Measurements from ENCODE around the gene MCM9. TPM values are rescaled to one million over a fixed set of nuclear protein-coding genes. Genes with fewer than 3 reads are reported as not detected.

The MCM9 gene
- total RNA-seq, 1 donor from 2014 or later = 18.0 TPM

DNA sequence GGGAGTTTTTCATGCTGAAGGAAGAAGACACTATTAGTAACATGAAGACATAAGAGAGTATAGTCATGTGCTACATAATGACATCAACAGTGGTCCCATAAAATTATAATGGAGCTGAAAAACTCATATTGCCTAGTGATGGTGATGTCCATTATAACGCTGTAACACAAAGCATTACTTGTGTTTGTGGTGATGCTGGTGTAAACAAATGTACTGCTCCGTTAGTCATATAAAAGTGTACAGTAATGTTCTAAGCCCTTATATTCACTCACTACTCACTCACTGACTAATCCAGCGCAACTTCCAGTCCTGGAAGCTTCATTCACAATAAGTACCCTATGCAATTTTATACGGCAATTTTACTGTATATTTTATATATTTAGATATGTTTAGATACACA lies 67.8 kb downstream of the MCM9 start:
- Mint-ChIP-seq H3K4me1 (ENCODE audit: low read depth, unreplicated experiment) (no peaks in the 10 kb centered on the region), H3K27me3 (ENCODE audit: unreplicated experiment) (no peaks in the 10 kb centered on the region), H3K36me3 (ENCODE audit: unreplicated experiment) (peaks cover 24% of the 10 kb centered on the region), H3K27ac (ENCODE audit: unreplicated experiment) (no peak overlapping the region), H3K9me3 (ENCODE audit: unreplicated experiment) (peaks cover 7% of the 10 kb centered on the region), H3K4me3 (ENCODE audit: unreplicated experiment) (no peak overlapping the region)
- DNase-seq = no peak
- no peak for TF ChIP-seq CTCF (IDR thresholded peaks at IDR 0.05; ENCODE audit: partially characterized antibody, unreplicated experiment)

DNA sequence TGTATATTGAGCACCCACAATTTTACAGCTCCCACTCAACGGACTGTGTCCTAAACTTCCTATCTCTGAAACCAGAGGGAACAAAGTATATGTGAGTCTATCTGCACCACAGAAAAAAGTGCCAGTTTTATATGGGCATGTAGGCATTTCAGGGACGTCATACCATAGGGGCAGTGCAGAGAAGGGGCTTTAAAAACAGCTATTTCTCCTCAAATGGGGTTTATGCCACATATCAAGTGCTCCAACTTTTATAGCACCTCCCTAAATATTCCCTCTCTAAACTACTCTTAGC lies 69.9 kb downstream of the MCM9 start:
- TF ChIP-seq CTCF (IDR thresholded peaks at IDR 0.05; ENCODE audit: partially characterized antibody, unreplicated experiment) = no peak
- H3K4me3 Mint-ChIP-seq (ENCODE audit: unreplicated experiment) = no peak overlapping the region
- H3K4me1 Mint-ChIP-seq (ENCODE audit: low read depth, unreplicated experiment) = no peaks in the 10 kb centered on the region
- H3K9me3 Mint-ChIP-seq (ENCODE audit: unreplicated experiment) = peaks cover 9% of the 10 kb centered on the region
- no peak for DNase-seq
- H3K36me3 Mint-ChIP-seq (ENCODE audit: unreplicated experiment) = peaks cover 26% of the 10 kb centered on the region
- H3K27me3 Mint-ChIP-seq (ENCODE audit: unreplicated experiment) = no peaks in the 10 kb centered on the region
- H3K27ac Mint-ChIP-seq (ENCODE audit: unreplicated experiment) = no peak overlapping the region

- no peaks in the 10 kb centered on the region for H3K27me3 Mint-ChIP-seq (ENCODE audit: unreplicated experiment)
- H3K27ac Mint-ChIP-seq (ENCODE audit: unreplicated experiment) = no peak overlapping the region
- no peak for TF ChIP-seq CTCF (IDR thresholded peaks at IDR 0.05; ENCODE audit: partially characterized antibody, unreplicated experiment)
These were observed 70.4 kb downstream of the MCM9 start for GRCh38 chr6:118864341-118865099.

DNA sequence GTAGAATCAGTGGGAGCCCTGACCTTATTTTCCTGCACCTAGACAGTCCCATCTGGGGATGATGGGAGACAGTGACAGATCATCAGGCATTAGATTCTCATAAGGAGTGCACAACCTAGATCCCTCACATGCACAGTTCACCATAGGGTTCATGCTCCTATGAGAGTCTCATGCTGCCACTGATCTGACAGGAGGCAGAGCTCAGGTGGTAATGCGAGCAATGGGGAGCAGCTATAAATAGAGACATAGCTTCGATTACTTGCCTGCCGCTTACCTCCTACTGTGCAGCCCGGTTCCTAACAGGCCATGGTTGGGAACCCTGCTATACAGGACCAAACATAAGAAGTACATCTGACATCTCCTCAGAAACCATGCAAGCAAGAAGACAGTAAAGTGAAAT lies 72.5 kb downstream of the MCM9 start:
- peaks cover 7% of the 10 kb centered on the region for H3K9me3 Mint-ChIP-seq (ENCODE audit: unreplicated experiment)
- DNase-seq = no peak
- H3K4me3 Mint-ChIP-seq (ENCODE audit: unreplicated experiment) = no peak overlapping the region
- H3K27ac Mint-ChIP-seq (ENCODE audit: unreplicated experiment) = no peak overlapping the region
- peaks cover 20% of the 10 kb centered on the region for H3K36me3 Mint-ChIP-seq (ENCODE audit: unreplicated experiment)
- no peaks in the 10 kb centered on the region for H3K4me1 Mint-ChIP-seq (ENCODE audit: low read depth, unreplicated experiment)
- no peak for TF ChIP-seq CTCF (IDR thresholded peaks at IDR 0.05; ENCODE audit: partially characterized antibody, unreplicated experiment)
- H3K27me3 Mint-ChIP-seq (ENCODE audit: unreplicated experiment) = no peaks in the 10 kb centered on the region

More at GRCh38 chr6:118864341-118865099, 70.4 kb downstream of the MCM9 start:
- no peak for DNase-seq
- no peak overlapping the region for H3K4me3 Mint-ChIP-seq (ENCODE audit: unreplicated experiment)
- H3K36me3 Mint-ChIP-seq (ENCODE audit: unreplicated experiment) = peaks cover 20% of the 10 kb centered on the region
- H3K4me1 Mint-ChIP-seq (ENCODE audit: low read depth, unreplicated experiment) = no peaks in the 10 kb centered on the region
- H3K9me3 Mint-ChIP-seq (ENCODE audit: unreplicated experiment) = peaks cover 7% of the 10 kb centered on the region

DNA sequence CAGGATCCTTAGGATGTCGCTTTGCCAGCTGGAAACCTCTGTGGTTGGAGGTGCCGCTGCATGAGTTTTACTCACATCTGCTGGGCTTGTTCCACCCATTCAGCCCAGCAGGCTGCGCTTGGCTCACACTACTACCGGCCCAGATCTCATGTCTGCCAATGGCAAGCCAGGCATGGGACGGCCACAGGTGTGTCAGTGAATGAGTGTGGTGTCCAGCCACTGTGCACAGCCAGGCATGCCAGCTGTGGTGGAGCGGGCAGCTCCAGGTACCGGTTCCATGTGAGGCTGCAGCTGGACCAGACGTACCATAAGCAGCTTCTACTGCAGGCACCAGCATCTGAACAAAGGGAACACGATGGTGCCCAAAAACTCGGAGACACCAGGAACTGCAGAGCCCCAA lies 74.1 kb downstream of the MCM9 start:
- Mint-ChIP-seq H3K36me3 (ENCODE audit: unreplicated experiment) (peaks cover 12% of the 10 kb centered on the region), H3K27me3 (ENCODE audit: unreplicated experiment) (no peaks in the 10 kb centered on the region), H3K4me1 (ENCODE audit: low read depth, unreplicated experiment) (no peaks in the 10 kb centered on the region), H3K4me3 (ENCODE audit: unreplicated experiment) (no peak overlapping the region), H3K9me3 (ENCODE audit: unreplicated experiment) (peaks cover 7% of the 10 kb centered on the region), H3K27ac (ENCODE audit: unreplicated experiment) (no peak overlapping the region)
- TF ChIP-seq CTCF (IDR thresholded peaks at IDR 0.05; ENCODE audit: partially characterized antibody, unreplicated experiment) = no peak
- DNase-seq = no peak
